Stimulated activated CD4-positive, alpha-beta T cell treated with anti-CD3 and anti-CD28 coated beads, TNF-alpha, amount 100 ng/mL, for 24 hours (primary cell): ENCODE measurements around the gene APOO.

Source experiments
- DNase-seq, 3 experiments: peaks; one replicate each; pipeline ENCODE4 v3.0.0-alpha.2; 2020; ENCODE audit warnings: low read depth in 3 of 3

Gene APOO

GRCh38 chrX:23907498-23908218, at the start of gene APOO, which contains the start of gene CXorf58:
Gene APOO (minus strand): TSS chrX:23907938. CDS start chrX:23907702, 236 bp downstream.
Gene CXorf58 (plus strand): TSS chrX:23908006. CDS start chrX:23910303, 2,297 bp downstream.
- DNase-seq, result peak; percentile 74 to 88 (median 77)

GRCh38 chrX:23954396-23954795, 46.7 kb upstream of the APOO start:
- no peak for DNase-seq

- no peak for DNase-seq
Measured at GRCh38 chrX:23953908-23954269, 46.2 kb upstream of the APOO start.

- DNase-seq, result peak; percentile 0 to 12 (median 7)
Measured at GRCh38 chrX:23952984-23953907, 45.5 kb upstream of the APOO start.

GRCh38 chrX:23952391-23952790, 44.7 kb upstream of the APOO start:
- DNase-seq, result no peak

- DNase-seq, result no peak
Measured at GRCh38 chrX:23945206-23945605, 37.5 kb upstream of the APOO start.

- no peak for DNase-seq
Measured at GRCh38 chrX:23944234-23944633, 36.5 kb upstream of the APOO start.

GRCh38 chrX:23939203-23939602, 31.5 kb upstream of the APOO start:
- DNase-seq, result no peak

- no peak for DNase-seq
Measured at GRCh38 chrX:23938690-23939089, 31.0 kb upstream of the APOO start.

- DNase-seq, result no peak
Measured at GRCh38 chrX:23937100-23937499, 29.4 kb upstream of the APOO start.

- DNase-seq, result no peak
Measured at GRCh38 chrX:23936180-23936579, 28.4 kb upstream of the APOO start.

GRCh38 chrX:23935106-23935505, 27.4 kb upstream of the APOO start:
- no peak for DNase-seq

GRCh38 chrX:23932046-23932445, 24.3 kb upstream of the APOO start:
- DNase-seq, result no peak

GRCh38 chrX:23930894-23931604, 23.3 kb upstream of the APOO start:
- DNase-seq, result no peak

- DNase-seq, result no peak
Measured at GRCh38 chrX:23926015-23926414, 18.3 kb upstream of the APOO start.

GRCh38 chrX:23919706-23920320, 12.1 kb upstream of the APOO start:
- DNase-seq, result no peak

- no peak for DNase-seq
Measured at GRCh38 chrX:23919148-23919547, 11.4 kb upstream of the APOO start.

- no peak for DNase-seq
Measured at GRCh38 chrX:23911126-23911835, 3.5 kb upstream of the APOO start.

GRCh38 chrX:23908219-23909004, 674 bp upstream of the APOO start:
- DNase-seq, result no peak

- no peak for DNase-seq
Measured at GRCh38 chrX:23907111-23907497, 634 bp downstream of the APOO start.
